ENCODE data around the gene NOL8.

Gene NOL8

GRCh38 chr9:92359394-92359995 lies 34.3 kb upstream of the NOL8 start:
- TF ChIP-seq, protein P1, sequence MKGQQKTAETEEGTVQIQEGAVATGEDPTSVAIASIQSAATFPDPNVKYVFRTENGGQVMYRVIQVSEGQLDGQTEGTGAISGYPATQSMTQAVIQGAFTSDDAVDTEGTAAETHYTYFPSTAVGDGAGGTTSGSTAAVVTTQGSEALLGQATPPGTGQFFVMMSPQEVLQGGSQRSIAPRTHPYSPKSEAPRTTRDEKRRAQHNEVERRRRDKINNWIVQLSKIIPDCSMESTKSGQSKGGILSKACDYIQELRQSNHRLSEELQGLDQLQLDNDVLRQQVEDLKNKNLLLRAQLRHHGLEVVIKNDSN (IDR thresholded peaks at IDR 0.05), result no peak
- no peak for TF ChIP-seq REST (IDR thresholded peaks at IDR 0.05; ENCODE audit: low read depth)
- no peak for TF ChIP-seq TCF12 (IDR thresholded peaks at IDR 0.05; ENCODE audit: low read depth)
- TF ChIP-seq CREB1 (IDR thresholded peaks at IDR 0.05; ENCODE audit: low read depth), result no peak
- TF ChIP-seq EP300 (IDR thresholded peaks at IDR 0.05; ENCODE audit: borderline replicate concordance), result no peak
- TF ChIP-seq TEAD4 (IDR thresholded peaks at IDR 0.05), result no peak

DNA sequence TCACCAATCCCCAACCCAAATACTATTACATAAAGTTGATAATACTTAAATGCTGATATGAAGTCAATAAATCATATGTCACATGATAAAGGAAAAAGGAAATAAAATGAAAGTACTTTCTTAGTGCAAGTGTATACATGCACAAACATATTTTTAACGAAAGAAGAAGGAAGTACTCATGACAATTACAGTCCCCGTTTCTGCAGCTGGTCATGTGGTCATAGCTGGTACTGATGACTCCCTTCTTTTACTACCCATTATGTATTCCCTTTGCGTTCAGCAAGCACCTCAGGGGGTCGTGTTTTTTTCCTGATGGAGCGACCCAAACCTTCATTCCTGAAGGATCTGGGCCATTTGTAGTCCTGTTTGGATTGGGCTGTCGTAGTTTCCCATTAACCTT lies 27.9 kb upstream of the NOL8 start:
- TF ChIP-seq CREB1 (IDR thresholded peaks at IDR 0.05; ENCODE audit: low read depth) (no peak), NFIC (IDR thresholded peaks at IDR 0.05) (no peak), TEAD4 (IDR thresholded peaks at IDR 0.05) (no peak), FOXM1 (IDR thresholded peaks at IDR 0.05; ENCODE audit: borderline replicate concordance, low read depth) (no peak), RAD21 (IDR thresholded peaks at IDR 0.05; ENCODE audit: low read depth) (no peak), TCF12 (IDR thresholded peaks at IDR 0.05; ENCODE audit: low read depth) (no peak), REST (IDR thresholded peaks at IDR 0.05; ENCODE audit: low read depth) (no peak), ZBTB7A (IDR thresholded peaks at IDR 0.05; ENCODE audit: low read depth) (no peak), TAF1 (IDR thresholded peaks at IDR 0.05; ENCODE audit: low read depth) (no peak), YY1 (IDR thresholded peaks at IDR 0.05; ENCODE audit: low read depth) (no peak), EGR1 (IDR thresholded peaks at IDR 0.05) (no peak), EP300 (IDR thresholded peaks at IDR 0.05; ENCODE audit: borderline replicate concordance) (no peak), CEBPB (IDR thresholded peaks at IDR 0.05) (no peak), MAX (IDR thresholded peaks at IDR 0.05) (no peak)
- TF ChIP-seq, protein P1 (IDR thresholded peaks at IDR 0.05), result no peak

GRCh38 chr9:92350740-92351133 lies 25.6 kb upstream of the NOL8 start:
- TF ChIP-seq, protein P1 (IDR thresholded peaks at IDR 0.05), result no peak
- no peak for TF ChIP-seq FOXM1 (IDR thresholded peaks at IDR 0.05; ENCODE audit: borderline replicate concordance, low read depth)
- no peak for TF ChIP-seq ZBTB7A (IDR thresholded peaks at IDR 0.05; ENCODE audit: low read depth)
- TF ChIP-seq CEBPB (IDR thresholded peaks at IDR 0.05), result no peak
- no peak for TF ChIP-seq YY1 (IDR thresholded peaks at IDR 0.05; ENCODE audit: low read depth)
- no peak for TF ChIP-seq CREB1 (IDR thresholded peaks at IDR 0.05; ENCODE audit: low read depth)
- TF ChIP-seq MAX (IDR thresholded peaks at IDR 0.05), result no peak

DNA sequence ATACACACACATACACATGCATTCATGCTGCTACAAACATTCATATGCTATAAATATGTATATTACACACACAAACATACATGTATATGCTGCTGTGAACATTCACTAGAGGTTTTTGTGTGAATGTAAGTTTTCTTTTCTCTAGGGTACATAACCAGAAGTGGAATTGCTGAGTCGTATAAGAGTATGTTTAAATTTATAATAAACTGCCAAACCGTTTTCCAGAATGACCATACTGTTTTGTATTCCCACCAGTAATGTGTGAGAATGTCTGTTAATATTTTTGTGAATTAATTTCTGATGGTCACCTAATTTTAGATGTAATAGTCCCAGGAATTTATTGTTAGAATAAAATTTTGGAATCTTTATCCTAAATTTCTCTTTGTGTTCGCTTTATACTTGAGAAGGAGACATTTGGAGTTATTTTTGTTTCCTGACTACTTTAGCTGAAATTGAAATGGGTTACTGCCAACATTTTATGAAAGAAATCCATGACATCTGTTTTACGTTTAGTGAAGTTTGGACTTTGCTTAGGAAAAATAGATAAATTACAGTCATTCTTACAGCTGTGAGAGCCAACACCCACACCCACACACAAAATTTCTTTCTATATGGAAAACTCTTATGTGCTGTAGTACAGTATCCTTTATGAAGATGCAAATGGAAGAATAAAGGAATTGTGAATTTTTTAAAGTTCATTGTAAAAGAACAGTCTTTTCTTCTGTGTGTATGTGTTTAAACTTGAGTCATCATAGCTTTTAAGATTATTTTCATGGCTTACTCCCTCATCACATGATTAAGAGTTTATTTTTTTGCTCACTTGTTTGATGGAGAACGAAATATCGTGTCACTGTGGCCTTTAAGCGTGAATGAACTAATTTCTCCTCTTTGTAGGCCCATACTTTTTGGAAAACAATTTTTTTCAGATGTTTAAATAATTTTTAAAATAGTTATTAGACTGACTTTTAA lies 24.9 kb upstream of the NOL8 start:
- TF ChIP-seq TEAD4 (IDR thresholded peaks at IDR 0.05) (no peak), TAF1 (IDR thresholded peaks at IDR 0.05; ENCODE audit: low read depth) (no peak), MAX (IDR thresholded peaks at IDR 0.05) (no peak), EP300 (IDR thresholded peaks at IDR 0.05; ENCODE audit: borderline replicate concordance) (no peak), EGR1 (IDR thresholded peaks at IDR 0.05) (no peak), CREB1 (IDR thresholded peaks at IDR 0.05; ENCODE audit: low read depth) (no peak), TCF12 (IDR thresholded peaks at IDR 0.05; ENCODE audit: low read depth) (no peak), NFIC (IDR thresholded peaks at IDR 0.05) (no peak), FOXM1 (IDR thresholded peaks at IDR 0.05; ENCODE audit: borderline replicate concordance, low read depth) (no peak), YY1 (IDR thresholded peaks at IDR 0.05; ENCODE audit: low read depth) (no peak), CEBPB (IDR thresholded peaks at IDR 0.05) (no peak), REST (IDR thresholded peaks at IDR 0.05; ENCODE audit: low read depth) (no peak), ZBTB7A (IDR thresholded peaks at IDR 0.05; ENCODE audit: low read depth) (no peak), RAD21 (IDR thresholded peaks at IDR 0.05; ENCODE audit: low read depth) (no peak)
- TF ChIP-seq, protein P1 (IDR thresholded peaks at IDR 0.05), result no peak

Measured in Ishikawa (cell line).